PC-3 (cell line): ENCODE results near the gene SLC24A3.

Experiments
- EZH2 ChIP-seq: fragments of 300-600 bp; sonication (generic); IDR thresholded peaks from one replicate; pipeline ENCODE4 v1.6.1; 2017; ENCODE audit warnings: antibody characterized with exemption, mild to moderate bottlenecking, low read length; ENCODE audit not compliant: unreplicated experiment
- EZH2phosphoT487 ChIP-seq: fragments of 300-600 bp; sonication (generic); IDR thresholded peaks from 2 replicates; pipeline ENCODE4 v1.6.1; 2018; ENCODE audit warnings: mild to moderate bottlenecking, antibody characterized with exemption, low read length, borderline replicate concordance
- TF ChIP-seq, protein P1 (sequence below): fragments of 300-600 bp; sonication (generic); conservative IDR thresholded peaks from 2 replicates; pipeline ENCODE4 v1.5.1; 2017; ENCODE audit warnings: antibody characterized with exemption, low read depth, mild to moderate bottlenecking, low read length

DNA sequence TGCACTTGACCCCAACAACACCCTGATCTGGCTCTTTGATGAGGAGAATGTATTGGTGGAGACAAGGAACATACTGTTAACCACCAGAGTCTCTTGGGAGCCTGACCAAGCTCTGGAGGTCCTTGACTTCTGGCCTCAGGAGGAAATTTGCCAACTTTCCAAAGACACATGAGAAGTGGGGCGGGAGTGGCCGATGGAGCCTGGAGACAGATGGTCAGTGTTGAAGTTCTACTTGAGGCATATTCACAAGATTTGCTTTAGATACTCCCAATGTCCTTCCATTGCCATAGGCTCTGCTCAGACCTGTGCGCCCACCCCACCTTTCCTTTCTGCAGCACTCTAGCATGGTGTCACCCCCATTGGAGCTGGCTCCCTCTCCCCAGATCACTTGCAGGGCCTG lies 241.0 kb downstream of the SLC24A3 start:
- TF ChIP-seq, protein P1, sequence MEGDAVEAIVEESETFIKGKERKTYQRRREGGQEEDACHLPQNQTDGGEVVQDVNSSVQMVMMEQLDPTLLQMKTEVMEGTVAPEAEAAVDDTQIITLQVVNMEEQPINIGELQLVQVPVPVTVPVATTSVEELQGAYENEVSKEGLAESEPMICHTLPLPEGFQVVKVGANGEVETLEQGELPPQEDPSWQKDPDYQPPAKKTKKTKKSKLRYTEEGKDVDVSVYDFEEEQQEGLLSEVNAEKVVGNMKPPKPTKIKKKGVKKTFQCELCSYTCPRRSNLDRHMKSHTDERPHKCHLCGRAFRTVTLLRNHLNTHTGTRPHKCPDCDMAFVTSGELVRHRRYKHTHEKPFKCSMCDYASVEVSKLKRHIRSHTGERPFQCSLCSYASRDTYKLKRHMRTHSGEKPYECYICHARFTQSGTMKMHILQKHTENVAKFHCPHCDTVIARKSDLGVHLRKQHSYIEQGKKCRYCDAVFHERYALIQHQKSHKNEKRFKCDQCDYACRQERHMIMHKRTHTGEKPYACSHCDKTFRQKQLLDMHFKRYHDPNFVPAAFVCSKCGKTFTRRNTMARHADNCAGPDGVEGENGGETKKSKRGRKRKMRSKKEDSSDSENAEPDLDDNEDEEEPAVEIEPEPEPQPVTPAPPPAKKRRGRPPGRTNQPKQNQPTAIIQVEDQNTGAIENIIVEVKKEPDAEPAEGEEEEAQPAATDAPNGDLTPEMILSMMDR, result no peak
- TF ChIP-seq EZH2phosphoT487 (no peak), EZH2 (no peak)
